ENCODE data around the gene PINK1. TPM values are rescaled to one million over a fixed set of nuclear protein-coding genes. Genes with fewer than 3 reads are reported as not detected.
"Not testable (repeated sequence)": the region's sequence is repeated elsewhere in the genome, so short reads cannot be mapped to it uniquely, and the experiment has no call there.

The PINK1 gene
- total RNA-seq, 1 donor from 2014 or later = 62.5 TPM

DNA sequence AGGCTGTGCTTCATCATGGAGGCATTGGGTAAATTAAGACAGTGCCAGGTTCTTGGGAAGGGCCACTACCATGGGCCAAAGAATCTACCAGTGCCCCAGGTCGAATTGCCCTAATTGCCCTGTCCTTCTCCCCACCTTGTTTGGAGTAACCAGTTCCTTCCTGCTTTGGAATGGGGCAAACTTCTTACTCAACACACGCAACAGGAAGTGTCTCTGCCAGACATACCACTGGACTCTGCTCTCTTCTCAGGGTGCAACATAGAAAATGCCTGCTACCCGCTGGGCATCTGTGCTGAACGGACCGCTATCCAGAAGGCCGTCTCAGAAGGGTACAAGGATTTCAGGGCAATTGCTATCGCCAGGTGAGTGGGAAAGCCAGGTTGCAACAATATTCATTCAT is 28.6 kb upstream of the PINK1 start:
- peak; percentile 86 for ATAC-seq
- no peaks in the 10 kb centered on the region for H3K36me3 ChIP-seq
- TF ChIP-seq, protein P1, sequence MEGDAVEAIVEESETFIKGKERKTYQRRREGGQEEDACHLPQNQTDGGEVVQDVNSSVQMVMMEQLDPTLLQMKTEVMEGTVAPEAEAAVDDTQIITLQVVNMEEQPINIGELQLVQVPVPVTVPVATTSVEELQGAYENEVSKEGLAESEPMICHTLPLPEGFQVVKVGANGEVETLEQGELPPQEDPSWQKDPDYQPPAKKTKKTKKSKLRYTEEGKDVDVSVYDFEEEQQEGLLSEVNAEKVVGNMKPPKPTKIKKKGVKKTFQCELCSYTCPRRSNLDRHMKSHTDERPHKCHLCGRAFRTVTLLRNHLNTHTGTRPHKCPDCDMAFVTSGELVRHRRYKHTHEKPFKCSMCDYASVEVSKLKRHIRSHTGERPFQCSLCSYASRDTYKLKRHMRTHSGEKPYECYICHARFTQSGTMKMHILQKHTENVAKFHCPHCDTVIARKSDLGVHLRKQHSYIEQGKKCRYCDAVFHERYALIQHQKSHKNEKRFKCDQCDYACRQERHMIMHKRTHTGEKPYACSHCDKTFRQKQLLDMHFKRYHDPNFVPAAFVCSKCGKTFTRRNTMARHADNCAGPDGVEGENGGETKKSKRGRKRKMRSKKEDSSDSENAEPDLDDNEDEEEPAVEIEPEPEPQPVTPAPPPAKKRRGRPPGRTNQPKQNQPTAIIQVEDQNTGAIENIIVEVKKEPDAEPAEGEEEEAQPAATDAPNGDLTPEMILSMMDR (IDR thresholded peaks at IDR 0.05) = no peak
- no peak for DNase-seq
- intact Hi-C loops (cut with DNase I) = no loop called here
- H3K9me3 ChIP-seq = no peaks in the 10 kb centered on the region
- H3K27me3 ChIP-seq = no peaks in the 10 kb centered on the region
- H3K27ac ChIP-seq = no peak overlapping the region
- H3K4me1 ChIP-seq = no peaks in the 10 kb centered on the region
- no peak overlapping the region for H3K4me3 ChIP-seq

DNA sequence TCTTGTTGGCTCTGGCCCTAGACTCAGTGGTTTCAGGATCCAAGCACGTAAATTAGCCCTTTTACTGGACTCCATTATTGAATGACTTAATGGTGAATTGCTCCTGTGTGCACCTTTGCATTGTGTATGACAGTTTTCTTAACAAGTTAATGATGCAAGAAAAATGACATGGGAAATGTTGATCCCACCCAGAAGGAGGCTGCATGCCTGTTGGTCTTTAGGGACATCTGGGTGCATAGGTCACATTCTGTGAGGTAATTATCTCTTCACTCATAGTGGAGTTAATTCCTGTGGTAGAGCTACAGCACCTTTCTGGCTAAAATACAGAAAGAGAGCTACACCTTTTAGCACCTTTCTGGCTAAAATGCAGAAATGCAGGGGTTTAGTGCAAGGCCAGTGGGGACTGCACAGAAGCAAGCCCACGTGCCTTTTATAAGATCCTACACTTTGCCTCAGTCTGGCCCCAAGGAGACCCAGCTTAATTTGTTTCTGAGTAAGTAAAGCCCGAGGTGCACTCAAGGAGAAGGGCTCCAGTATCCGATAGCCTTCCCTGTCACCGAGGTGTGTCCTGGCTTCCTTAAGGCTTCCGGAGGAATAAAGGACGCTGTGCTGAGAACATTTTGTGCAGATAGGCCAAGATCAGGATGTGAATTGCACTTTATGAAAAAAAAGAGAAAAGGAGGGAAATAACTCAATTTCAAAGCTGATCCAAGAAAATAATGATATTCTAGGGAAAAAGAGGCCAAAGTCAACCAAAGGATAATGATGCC is 26.3 kb upstream of the PINK1 start:
- H3K4me3 ChIP-seq; H3K4me1 ChIP-seq; DNase-seq; intact Hi-C loops (cut with DNase I); ATAC-seq; H3K27ac ChIP-seq; H3K27me3 ChIP-seq; H3K36me3 ChIP-seq; H3K9me3 ChIP-seq: not testable (repeated sequence)

DNA sequence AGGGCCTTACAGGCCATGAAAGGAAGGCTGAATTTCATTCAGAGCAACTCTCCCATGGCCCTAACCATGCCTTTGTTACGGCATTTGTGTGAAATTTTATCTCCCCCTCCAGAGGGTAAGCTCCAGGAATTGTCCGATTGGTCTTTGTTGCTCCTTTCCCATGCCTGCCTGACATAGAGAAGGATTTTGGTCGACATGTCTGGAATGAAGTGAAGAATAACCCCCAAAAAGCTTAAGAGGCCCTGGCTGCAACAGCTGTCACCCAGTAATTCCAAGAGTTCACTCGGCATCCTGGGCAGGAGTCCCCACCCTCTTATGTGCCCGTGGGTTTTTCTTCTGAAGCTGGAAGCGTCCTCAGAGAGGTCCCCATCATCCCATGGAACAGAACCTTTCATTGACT is 23.7 kb upstream of the PINK1 start:
- Histone ChIP-seq H3K36me3 (no peaks in the 10 kb centered on the region), H3K4me3 (no peak overlapping the region), H3K4me1 (no peaks in the 10 kb centered on the region), H3K27ac (no peak overlapping the region), H3K9me3 (no peaks in the 10 kb centered on the region), H3K27me3 (no peaks in the 10 kb centered on the region)
- no peak for DNase-seq
- TF ChIP-seq, protein P1 (IDR thresholded peaks at IDR 0.05) = no peak
- no peak for ATAC-seq
- intact Hi-C loops (cut with DNase I) = no loop called here

DNA sequence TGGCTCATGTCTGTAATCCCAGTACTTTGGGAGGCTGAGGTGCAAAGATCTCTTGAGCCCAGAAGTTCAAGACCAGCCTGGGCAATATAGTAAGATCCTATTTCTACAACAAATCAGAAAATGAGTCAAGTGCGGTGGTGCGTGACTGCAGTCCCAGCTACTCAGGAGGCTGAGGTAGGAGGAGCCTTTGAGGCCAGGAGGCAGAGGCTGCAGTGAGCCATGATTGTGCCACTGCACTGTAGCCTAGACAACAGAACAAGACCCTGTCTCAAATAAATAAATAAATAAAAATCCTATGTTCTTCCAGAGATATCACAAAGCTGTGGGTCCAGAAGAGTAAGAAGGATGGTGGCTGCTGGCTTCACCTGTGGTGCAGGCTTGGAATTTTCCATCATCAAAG is 22.3 kb upstream of the PINK1 start:
- Histone ChIP-seq H3K4me3 (no peak overlapping the region), H3K27me3 (no peaks in the 10 kb centered on the region), H3K4me1 (no peaks in the 10 kb centered on the region), H3K9me3 (no peaks in the 10 kb centered on the region), H3K27ac (no peak overlapping the region), H3K36me3 (no peaks in the 10 kb centered on the region)
- no peak for DNase-seq
- no peak for ATAC-seq
- TF ChIP-seq, protein P1 (IDR thresholded peaks at IDR 0.05) = no peak
- intact Hi-C loops (cut with DNase I) = no loop called here

DNA sequence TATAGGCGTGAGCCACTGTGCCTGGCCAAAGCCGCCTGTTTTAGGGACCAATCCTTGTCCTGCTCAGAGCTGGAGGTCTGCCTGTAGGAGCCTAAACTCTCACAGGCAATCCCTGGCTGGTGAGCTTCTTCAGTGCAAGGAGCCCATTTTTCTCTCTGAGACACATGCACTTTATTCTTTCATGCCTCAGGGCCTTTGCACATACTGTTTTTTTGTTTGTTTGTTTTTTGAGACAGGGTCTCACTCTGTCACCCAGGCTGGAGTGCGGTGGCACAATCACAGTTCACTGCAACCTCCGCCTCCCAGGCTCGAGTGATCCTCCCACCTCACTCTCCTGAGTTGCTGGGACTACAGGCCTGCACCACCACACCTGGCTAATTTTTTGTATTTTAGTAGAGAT is 21.6 kb upstream of the PINK1 start:
- H3K4me3 ChIP-seq = no peak overlapping the region
- no peak overlapping the region for H3K27ac ChIP-seq
- no peaks in the 10 kb centered on the region for H3K27me3 ChIP-seq
- no peak for DNase-seq
- H3K9me3 ChIP-seq = no peaks in the 10 kb centered on the region
- H3K4me1 ChIP-seq = no peaks in the 10 kb centered on the region
- intact Hi-C loops (cut with DNase I) = no loop called here
- no peaks in the 10 kb centered on the region for H3K36me3 ChIP-seq
- ATAC-seq = no peak
- TF ChIP-seq, protein P1 (IDR thresholded peaks at IDR 0.05) = no peak

DNA sequence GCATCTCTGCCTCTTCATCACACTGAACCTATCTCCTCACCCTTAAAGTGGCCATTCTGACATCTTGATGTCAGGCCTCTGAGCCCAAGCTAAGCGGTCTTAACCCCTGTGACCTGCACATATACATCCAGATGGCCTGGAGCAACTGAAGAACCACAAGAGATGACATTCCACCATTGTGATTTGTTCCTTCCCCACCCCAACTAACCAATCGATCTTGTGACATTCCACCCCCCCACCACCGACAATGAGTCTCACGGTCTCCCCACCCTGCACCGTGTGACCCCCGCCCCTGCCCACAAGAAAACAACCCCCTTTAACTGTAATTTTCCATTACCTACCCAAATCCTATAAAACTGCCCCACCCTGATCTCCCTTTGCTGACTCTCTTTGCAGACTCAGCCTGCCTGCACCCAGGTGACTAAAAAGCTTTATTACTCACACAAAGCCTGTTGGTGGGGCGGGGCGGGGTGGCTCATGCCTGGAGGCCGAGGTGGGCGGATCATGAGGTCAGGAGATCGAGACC is 21.0 kb upstream of the PINK1 start:
- no peak overlapping the region for H3K4me3 ChIP-seq
- no peaks in the 10 kb centered on the region for H3K4me1 ChIP-seq
- ATAC-seq = no peak
- no peak overlapping the region for H3K27ac ChIP-seq
- no peaks in the 10 kb centered on the region for H3K9me3 ChIP-seq
- intact Hi-C loops (cut with DNase I) = no loop called here
- TF ChIP-seq, protein P1 (IDR thresholded peaks at IDR 0.05) = no peak
- no peaks in the 10 kb centered on the region for H3K36me3 ChIP-seq
- no peak for DNase-seq
- H3K27me3 ChIP-seq = no peaks in the 10 kb centered on the region
